ENCODE results near the gene APBA1.

DNA sequence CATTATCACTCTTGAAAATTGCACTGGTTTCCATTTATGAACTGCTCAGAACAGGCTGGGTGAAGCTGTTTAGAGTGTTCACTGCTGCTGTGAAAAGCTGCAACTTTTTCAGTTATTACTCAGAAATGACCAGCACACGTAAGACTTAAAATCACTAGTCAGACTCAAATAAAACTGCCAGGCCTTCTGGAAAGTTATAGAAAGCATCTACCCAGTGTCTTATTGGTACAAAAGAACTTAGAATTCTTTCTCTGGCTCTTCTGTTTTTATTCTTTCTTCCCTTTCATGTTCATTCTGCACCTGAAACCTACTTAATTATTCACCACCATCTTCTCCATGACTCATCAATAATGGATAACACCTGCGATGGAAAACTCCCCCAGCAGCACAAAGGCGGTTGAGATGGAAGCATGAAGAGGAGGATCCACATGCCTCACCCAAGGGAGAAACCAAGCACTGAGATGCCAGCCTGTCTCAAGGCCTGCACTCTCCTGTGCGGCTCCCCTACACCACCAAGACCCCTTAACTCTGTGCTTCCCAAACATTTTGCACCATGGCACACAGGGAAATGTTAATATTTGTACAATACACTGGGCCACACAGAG, 175.2 kb downstream of the APBA1 start:
- TF ChIP-seq, protein P1, sequence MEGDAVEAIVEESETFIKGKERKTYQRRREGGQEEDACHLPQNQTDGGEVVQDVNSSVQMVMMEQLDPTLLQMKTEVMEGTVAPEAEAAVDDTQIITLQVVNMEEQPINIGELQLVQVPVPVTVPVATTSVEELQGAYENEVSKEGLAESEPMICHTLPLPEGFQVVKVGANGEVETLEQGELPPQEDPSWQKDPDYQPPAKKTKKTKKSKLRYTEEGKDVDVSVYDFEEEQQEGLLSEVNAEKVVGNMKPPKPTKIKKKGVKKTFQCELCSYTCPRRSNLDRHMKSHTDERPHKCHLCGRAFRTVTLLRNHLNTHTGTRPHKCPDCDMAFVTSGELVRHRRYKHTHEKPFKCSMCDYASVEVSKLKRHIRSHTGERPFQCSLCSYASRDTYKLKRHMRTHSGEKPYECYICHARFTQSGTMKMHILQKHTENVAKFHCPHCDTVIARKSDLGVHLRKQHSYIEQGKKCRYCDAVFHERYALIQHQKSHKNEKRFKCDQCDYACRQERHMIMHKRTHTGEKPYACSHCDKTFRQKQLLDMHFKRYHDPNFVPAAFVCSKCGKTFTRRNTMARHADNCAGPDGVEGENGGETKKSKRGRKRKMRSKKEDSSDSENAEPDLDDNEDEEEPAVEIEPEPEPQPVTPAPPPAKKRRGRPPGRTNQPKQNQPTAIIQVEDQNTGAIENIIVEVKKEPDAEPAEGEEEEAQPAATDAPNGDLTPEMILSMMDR (IDR thresholded peaks at IDR 0.05) = no peak
- TF ChIP-seq POLR2A (IDR thresholded peaks at IDR 0.05) = no peak
